Middle frontal gyrus (tissue), 1 donor: ENCODE measurements around the gene GSE1.

ENCODE experiments used
- DNase-seq: peaks from one replicate; pipeline ENCODE4 v3.0.0-alpha.2; 2015; ENCODE audit warnings: low spot score; ENCODE audit errors: extremely low spot score

Gene GSE1

GRCh38 chr16:85573696-85574641 lies 39.2 kb upstream of the GSE1 start:
- no peak for DNase-seq

GRCh38 chr16:85574672-85575475 lies 38.2 kb upstream of the GSE1 start:
- DNase-seq = no peak

- DNase-seq = no peak
Observed at GRCh38 chr16:85575920-85576319, 37.2 kb upstream of the GSE1 start.

GRCh38 chr16:85576944-85577343 lies 36.2 kb upstream of the GSE1 start:
- no peak for DNase-seq

- no peak for DNase-seq
Observed at GRCh38 chr16:85577899-85578598, 35.1 kb upstream of the GSE1 start.

GRCh38 chr16:85578599-85578948 lies 34.5 kb upstream of the GSE1 start:
- no peak for DNase-seq

- DNase-seq = no peak
Observed at GRCh38 chr16:85579191-85579590, 33.9 kb upstream of the GSE1 start.

- no peak for DNase-seq
Observed at GRCh38 chr16:85579923-85580580, 33.1 kb upstream of the GSE1 start.

- DNase-seq = no peak
Observed at GRCh38 chr16:85580684-85581083, 32.4 kb upstream of the GSE1 start.

- DNase-seq = no peak
Observed at GRCh38 chr16:85582229-85582991, 30.7 kb upstream of the GSE1 start.

GRCh38 chr16:85583491-85584181 lies 29.5 kb upstream of the GSE1 start:
- DNase-seq = no peak

GRCh38 chr16:85584267-85584666 lies 28.9 kb upstream of the GSE1 start:
- DNase-seq = no peak

- no peak for DNase-seq
Observed at GRCh38 chr16:85584819-85585282, 28.3 kb upstream of the GSE1 start.

GRCh38 chr16:85585711-85586110 lies 27.4 kb upstream of the GSE1 start:
- DNase-seq = no peak

- peak; percentile 39 for DNase-seq
Observed at GRCh38 chr16:85586380-85587104, 26.6 kb upstream of the GSE1 start.

- no peak for DNase-seq
Observed at GRCh38 chr16:85587762-85588556, 25.2 kb upstream of the GSE1 start.

GRCh38 chr16:85588562-85589503 lies 24.3 kb upstream of the GSE1 start:
- DNase-seq = no peak
